T-helper 2 cell (primary cell): ENCODE results near the gene HPSE2.
"Not testable (repeated sequence)": the region's sequence is repeated elsewhere in the genome, so short reads cannot be mapped to it uniquely, and the experiment has no call there.

Source experiments
- DNase-seq, 5 experiments: peaks; one replicate each; pipeline versions ENCODE4 v3.0.0 to v3.0.0-alpha.2; 2012 to 2022

The HPSE2 gene

DNA sequence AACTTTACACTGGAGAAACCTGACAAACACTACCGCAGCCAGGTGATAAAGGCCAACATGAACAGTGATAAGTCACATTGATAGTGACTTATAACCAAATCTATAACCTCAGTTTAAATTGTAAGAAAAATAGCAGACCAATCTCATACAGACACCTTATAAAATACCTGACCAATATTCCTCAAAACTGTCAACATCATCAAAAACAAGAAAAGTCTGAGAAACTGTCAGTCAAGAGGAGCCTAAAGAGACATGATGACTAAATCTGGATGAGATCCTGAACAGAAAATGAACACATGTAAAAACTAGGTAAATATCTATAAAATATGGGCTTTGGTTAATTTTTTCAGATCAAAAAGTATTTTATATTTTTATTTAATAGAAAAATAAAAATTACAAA, 233.3 kb downstream of the HPSE2 start:
- DNase-seq, result no peak

DNA sequence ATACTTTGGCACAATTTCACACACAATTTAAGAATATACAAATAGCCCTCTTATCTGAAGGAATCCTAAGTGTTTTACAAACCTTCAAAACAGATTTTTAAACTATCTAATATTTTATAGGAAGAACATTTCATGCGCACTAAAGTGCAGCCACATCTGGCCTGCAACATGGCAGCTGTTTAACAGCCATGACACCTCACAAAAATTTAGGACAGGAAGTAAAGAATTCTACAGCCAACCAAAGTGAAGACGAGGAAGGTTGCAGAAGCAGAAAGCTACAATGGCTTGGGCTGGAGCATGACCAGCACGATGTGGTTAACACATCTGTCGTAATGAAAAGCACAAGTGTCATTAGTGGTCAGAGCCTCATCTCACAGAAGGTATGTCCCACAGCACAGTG, 238.1 kb downstream of the HPSE2 start:
- no peak for DNase-seq

DNA sequence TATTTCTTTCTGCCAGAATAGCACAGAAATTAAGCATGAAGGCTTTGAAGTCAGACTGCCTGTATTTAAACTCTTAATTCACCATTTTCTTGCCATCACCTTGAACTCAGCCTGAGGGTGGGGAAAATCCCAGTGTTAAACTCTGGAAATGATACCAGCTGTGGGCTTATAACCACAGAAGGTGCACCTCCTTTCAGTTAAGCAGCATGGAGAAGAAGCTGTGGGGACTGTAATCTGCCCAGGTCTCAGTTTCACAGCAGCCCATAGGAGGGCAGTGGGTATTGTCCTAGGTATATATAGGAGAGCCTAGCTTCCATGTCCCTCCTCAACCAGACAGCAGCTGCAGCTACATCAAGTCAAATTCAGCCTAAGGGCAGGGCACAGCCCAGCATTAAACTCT, 241.6 kb downstream of the HPSE2 start:
- DNase-seq, result no peak

DNA sequence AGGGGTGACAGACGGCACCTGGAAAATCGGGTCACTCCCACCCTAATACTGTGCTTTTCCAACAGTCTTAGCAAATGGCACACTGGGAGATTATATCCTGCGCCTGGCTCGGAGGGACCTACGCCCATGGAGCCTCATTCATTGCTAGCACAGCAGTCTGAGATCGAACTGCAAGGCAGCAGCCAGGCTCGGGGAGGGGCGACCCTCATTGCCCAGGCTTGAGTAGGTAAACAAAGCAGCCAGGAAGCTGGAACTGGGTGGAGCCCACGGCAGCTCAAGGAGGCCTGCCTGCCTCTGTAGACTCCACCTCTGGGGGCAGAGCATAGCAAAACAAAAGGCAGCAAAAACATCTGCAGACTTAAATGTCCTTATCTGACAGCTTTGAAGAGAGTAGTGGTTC, 251.9 kb downstream of the HPSE2 start:
- not testable (repeated sequence) for DNase-seq

DNA sequence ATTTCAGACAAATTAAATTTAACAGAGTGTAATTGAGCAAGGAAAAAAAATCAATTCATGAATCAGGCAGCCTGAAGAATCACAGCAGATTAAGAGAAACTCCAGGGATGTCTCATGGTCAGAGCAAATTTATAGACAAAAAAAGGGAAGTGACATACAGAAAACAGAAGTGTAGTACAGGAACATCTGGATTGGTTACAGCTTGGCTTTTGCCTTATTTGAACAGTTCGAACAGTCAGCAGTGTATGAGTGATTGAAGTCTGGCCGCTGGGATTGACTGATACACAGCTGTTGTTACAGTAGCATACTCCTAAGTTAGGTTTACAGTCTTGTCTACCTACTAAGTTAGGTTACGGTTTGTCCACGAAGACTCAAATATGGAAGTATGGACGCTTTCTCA, 255.3 kb downstream of the HPSE2 start:
- no peak for DNase-seq

DNA sequence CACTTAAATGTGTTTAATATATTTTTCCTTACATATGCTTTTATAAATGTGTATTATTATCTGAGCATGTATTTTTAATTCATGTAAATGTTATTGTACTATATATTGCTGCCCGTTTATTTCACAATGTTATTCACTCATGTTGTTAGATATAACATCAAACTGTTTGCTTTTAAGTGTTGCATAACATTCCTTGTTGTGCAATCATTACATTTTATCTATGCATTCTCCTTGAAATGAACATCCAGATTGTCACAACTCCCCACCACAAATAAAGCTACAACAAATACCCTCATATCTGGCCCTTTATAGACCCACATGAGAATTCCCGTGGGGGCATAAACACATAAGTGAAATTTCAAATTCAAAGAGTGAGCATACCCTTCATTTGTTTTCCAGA, 264.2 kb downstream of the HPSE2 start:
- DNase-seq, result no peak

DNA sequence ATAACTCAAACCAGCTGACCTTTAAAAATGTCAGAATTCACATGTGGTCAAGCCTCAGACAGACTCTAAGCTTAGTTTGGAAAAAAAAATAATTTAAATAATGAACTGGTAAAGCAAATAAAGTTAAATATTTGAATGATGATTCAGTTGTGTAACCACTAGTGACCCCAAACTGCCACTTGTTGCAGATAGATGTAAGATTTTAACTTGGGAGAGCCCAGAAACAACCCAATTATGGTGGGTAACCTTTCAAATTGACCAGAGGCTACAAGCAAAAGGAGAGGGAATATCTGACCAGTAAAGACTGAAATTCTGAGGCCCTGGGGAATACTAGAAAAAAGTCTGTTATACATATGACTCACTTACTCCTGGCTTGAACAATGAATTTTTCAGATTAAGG, 268.1 kb downstream of the HPSE2 start:
- DNase-seq, result no peak

DNA sequence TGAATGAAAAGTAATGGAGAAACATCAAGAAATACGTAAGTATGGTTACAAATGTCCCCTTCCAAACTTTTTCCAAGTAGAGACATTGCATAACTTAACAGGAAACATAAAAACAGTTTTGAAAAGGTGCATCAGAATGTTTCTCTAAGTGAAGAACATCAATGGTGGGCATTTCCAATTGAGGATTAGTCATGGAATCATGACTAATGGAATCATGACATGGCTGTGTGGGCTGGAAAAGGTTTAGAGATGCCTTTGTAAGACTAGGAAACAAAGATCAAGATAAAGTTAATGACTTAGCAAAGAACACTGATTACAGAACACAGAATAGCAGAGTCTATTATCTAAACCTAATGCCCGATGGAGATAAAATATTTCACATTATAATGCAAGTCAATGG, 272.0 kb downstream of the HPSE2 start:
- no peak for DNase-seq

DNA sequence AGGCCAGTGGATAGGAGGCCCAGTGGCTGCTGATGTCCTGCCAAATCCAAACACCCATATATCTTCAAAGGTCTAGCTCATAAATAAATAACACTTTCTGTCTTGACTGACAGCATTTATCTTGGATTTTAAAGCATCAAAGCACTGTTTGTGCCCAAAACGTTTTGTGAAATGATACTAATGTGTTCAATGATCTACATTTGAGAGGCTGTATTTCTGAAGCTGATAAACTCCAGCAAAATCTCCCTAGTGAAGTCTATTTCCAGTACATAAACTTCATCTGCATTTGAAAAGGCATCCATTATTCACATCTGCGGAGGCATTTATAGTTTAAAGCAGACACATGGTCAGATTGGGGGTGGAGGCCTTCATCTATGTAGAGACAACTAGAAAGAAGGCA, 276.3 kb downstream of the HPSE2 start:
- no peak for DNase-seq

DNA sequence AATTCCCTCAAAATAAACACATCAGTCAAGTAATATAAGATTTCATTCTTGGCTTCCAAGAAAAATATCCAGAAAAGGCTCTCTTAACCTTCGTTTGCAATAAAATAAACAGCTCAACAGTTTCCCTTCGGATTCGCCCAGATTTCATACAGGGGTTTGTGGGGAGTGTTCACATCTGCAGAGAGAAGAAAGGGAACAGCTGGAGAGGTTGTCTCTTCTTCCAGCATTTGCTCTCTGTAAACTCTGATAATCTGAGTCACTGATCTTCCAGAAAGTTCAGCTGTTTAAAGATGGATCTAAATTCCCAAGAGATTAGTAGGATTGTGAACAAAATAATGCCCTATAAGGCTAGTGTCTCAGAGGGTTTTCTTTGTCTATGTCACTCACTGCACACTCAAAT, 277.9 kb downstream of the HPSE2 start:
- no peak for DNase-seq

DNA sequence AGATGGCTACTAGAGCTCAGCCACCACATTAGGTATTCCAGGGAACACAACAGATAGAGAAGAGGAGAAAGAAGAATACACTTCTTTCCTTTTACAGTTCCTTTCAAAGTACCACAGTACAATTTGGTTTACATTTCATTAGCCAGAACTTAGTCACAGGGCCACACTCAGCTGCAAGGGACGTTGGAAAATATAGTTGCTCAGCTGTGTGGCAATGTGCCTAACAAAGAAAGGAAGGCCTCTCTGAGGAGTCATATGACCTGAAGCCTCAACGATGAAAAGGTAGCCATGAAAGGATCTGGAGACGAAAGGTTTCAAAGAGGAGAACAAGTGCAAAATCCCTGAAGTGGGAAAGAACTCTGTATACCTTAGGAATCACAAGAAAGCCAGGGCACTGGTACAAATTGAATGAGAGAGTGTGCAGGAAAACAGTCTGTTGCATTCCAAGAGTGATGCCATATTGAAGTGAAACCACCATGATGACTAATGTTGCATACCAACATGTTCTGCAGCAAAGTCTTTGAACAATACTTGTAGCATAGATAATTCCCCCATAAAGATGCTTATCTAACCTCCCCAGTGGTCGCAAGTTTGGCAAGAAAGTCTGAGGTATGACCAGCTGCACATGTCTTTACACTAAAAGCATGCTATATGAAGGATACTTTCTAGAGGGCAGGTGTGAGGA, 278.9 kb downstream of the HPSE2 start:
- DNase-seq, result no peak

DNA sequence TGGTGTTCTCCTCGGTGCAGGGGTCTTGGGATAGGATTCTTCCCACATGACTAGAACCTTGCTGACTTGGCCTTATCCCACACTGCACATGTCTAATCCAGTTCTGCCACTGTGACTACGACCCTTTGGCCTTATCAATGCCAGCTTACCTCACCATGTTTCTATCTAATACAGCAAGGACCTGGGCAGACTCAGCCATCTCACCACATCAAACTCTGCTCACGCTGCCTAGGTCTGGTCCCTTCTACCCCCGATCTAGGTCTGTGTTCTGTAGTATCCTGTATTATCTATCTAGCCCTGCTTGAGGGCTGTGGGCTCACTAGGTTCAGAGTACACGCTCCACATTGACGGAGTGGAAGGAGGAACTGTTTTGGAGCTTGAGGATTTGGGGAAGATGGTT, 282.4 kb downstream of the HPSE2 start:
- no peak for DNase-seq

DNA sequence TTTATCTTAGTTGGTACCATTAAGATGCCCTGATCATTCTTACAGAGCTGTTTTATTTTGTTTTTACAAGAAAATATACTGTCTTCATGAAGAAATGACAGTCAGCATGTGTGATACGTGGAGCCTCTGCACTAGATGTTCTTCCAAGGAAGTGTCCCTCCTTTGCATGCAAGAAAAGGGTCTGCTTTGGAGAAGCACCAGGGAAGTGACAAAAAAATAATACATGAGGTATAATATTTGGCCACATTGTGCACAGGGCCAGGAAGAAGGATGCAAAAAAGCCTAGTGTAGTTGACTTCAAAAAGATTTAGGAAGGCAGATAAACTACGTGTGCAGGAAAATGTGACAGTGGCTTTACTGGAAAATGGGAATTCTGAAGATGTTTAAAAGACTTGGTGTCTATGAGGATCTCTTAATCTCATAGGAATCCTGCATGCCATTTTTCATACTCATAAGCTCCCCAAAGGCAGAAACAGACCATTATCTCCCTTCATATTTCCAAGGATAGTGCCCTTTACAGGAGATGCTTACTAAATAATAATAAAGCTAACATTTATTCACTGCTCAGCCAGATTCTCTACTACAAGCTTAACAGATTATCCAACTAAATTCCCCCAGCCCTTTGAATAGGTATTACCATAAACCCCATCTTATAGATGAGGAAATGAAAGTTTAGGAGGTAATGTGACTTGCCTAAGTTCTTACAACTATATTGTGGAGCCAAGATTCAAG, 284.2 kb downstream of the HPSE2 start:
- no peak for DNase-seq

DNA sequence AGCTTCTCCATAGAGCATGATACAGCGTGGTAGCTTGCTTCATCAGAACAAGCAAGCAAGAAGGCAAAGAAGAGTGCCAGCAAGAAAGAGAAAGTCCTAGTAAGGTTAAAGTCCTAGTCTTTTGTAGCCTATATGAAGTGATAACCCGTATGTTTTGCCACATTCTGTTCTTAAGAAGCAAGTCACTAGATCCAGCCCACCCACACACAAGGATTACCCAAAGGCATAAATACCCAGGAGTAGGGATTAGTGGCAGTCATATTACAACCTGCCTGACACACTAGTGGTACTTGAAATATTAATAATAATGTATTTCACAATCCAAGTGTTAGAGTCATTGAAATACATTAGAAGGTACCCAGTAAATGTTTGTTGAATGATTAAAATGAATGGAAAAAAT, 285.5 kb downstream of the HPSE2 start:
- DNase-seq, result no peak

DNA sequence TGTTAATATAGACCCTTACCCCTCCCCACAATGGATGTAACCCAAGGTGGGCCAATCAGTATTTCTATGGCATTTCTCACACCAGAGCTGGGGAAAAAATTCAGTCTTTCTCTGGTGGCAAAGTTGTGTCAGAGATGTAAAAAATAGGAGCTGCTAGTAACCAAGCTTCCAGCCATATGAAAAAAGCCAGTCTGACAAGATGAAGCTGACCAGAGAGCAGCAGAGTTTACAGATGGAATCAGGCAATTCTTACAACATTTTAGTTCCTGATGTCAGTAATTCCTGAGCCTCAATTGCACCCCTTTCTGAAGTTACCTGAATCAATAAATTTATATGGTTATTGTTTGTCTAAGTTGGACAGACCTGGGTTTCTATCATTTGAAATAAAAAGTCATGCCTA, 286.3 kb downstream of the HPSE2 start:
- DNase-seq, result no peak

DNA sequence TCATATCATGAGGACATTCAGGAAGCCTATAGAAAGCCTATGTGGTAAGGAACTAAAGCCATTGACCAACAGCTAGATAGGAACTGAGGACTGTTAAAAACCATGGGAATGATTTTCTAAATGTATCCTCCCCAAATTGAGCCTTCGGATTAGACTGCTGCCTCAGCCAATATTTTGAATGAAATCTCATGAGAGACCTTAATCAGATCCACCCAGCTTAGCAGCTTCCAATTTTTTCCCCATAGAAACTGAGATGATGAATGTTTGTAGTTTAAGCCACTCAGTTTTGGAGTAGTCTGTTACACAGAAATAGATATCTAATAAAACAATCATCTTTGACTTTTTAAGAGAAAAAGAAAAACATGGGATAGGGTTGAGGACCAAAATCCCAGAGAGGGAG, 292.0 kb downstream of the HPSE2 start:
- no peak for DNase-seq

DNA sequence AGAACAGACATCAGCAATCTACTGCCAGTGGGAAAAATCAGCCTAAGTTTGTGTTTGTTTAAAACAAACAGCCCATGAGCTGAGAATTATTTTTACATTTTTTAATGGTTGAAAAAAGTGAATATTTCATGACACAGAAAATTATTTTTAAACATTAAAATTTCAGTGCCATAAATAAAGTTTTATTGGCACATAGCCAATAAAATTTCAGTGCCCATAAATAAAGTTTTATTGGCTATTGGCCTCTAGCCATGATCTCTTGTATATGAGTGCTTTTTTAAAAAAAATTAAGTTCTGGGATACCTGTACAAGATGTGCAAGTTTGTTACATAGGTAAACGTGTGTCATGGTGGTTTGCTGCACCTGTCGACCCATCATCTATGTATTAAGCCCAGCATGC, 305.9 kb downstream of the HPSE2 start:
- DNase-seq, result no peak

DNA sequence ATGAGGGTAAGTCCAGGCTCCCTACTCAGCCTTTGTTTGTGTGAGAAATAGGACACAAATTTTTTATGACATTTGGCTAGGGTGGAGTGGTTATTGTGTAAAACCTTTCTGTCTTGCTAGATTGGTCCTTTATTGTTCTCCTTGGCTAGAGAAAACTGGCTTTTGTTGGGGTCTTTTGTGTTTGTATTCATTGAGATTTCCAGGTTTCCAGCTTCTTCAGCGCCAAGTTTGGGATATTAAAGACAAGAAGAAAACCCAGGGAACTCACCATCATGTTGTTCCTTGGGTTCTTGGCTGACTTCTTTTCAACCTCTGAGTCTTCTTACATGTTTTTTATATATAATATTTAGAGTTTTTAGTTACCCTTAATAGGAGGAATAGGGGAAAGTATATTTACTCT, 310.0 kb downstream of the HPSE2 start:
- no peak for DNase-seq

DNA sequence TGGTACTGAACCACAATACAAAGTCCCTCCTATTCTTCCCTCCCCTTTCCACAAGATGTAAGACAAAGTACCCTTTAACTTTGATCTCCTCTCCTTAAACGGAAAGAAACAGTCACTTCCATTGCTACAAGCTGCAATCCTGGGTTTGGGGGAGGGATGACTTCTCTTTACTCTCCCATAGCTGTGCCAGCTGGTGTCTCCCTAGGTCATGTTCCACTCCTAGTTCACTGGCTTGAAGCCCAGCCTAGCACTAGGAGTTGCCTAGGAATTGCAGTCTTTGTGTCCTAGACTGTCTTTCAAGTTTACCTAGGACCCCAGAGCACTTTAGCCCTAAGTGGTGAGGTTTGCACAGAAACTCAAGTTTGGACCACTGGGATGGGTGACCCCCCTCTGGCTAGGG, 311.1 kb downstream of the HPSE2 start:
- no peak for DNase-seq

DNA sequence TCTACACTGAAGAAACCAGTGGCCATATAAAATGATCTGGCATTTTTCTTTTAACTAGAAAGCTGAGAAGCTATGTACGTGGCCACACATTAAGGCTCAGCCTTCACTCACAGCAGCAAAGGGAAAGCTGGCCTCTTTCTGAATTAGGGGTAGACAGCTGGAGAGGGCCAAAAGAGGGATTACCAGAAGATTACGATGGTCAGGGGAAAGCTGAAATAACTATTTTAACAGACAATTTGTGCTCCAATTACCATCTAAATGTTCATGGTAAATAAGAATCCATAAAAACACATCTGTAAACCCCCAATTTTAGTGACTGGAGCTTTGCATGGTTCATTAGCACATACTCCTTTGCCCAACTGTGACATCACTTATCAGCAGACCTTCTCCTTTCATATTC, 314.3 kb downstream of the HPSE2 start:
- no peak for DNase-seq

DNA sequence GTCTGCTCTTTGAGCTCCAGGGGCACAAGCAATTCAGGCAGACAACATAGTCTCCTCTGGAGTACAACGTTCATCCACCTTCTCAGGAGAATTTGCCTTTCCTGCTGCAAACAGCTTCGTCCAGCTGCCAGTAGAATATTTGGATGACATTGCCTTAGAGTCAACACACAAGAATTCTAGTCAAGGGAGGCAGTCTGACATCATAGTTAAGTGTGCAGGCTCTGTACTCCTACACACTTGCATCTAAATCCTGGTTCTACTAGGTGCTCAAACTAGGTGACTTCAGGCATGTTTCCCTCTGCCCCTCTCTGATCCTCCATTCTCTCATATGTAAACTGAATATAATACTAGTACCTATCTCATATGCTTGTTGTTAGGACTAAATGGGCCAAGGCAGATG, 314.8 kb downstream of the HPSE2 start:
- no peak for DNase-seq

DNA sequence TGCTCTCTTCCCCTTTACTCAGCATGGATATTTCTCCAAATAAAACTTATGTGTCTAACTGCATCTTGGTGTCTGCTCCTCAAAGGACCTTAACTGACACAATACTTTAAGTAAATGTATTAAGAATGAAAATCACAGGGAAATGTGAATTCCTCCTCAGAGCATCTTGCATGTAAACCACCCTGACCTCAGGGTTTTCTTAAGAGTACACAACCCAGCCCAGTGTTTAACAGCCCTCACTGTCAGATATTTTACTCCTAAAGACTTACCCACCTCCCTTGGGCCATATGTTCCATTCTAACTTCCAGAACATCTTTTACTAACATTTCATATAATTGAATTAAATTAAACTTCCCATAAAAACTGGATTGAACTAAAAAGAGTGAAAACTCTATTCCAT, 315.3 kb downstream of the HPSE2 start:
- DNase-seq, result no peak

DNA sequence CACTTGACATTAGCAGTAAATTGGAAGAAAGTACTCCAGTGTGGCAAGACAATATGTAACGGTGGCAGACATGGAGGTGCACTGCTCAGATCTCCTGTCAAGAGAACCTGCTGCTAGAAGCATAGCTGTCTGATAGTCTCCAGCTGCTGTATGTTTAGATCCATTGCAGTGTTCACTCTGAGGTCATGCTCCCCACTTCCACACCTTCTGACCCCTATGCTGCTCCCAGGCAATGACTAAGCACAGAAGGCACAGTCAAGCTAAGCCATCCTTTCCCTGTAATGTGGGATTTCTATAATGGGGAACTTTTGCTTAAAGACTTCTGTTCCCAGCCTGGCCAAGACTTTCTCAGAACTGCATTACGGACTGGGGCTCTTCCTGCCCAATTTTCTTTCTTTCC, 315.8 kb downstream of the HPSE2 start:
- DNase-seq, result no peak

DNA sequence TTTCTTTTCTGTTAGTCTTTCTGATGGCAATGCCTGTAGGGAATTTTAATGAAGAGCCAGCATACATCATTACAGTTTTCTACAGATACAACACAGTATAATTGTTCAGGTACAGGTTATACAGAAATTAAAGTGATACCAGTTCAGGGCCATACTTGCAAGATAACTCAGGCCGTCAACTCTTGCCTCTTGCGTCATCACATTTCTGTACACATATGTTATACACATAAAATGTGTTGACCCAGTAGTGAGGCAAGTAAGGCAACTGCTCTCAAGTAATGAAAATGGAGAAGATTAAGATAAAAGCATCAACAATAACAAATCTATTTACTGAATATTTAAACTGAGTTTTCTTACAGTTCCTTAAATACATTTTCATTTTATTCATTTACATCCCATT, 317.8 kb downstream of the HPSE2 start:
- no peak for DNase-seq
